ENCODE measurements around the gene MOV10L1. TPM values are rescaled to one million over a fixed set of nuclear protein-coding genes. Genes with fewer than 3 reads are reported as not detected.
A peak's percentile ranks its signal among the peaks of the same experiment; 100 is the strongest.

The MOV10L1 gene
- total RNA-seq, 3 donors from 2014 or later, result 0.29 to 1.0 (median 0.49) TPM

DNA sequence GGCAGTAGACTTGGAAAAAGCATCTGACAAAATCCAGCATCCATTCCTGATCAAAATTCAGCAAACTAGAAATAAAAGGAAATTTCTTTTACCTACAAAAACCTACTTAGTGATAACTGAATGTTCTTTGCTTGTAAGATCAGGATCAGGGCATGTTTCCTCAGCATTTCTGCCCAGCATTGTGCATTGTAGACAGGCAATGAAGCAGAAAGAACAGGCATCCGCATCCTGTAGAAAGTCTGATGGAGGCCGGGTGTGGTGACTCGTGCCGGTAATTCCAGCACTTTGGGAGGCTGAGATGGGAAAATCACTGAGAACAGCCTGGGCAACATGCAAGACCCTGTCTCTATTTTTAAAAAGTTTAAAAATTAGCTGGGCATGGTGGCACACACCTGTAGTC lies 48.2 kb downstream of the MOV10L1 start:
- intact Hi-C loops (cut with DNase I, micrococcal nuclease), result no loop called here
- no peaks in the 10 kb centered on the region for H3K9me3 ChIP-seq
- no peaks in the 10 kb centered on the region for H3K36me3 ChIP-seq (ENCODE audit: low read depth)
- no peaks in the 10 kb centered on the region for H3K4me1 ChIP-seq (ENCODE audit: low read depth)
- H3K4me3 ChIP-seq, result no peak overlapping the region
- ATAC-seq (no peak), DNase-seq (no peak)
- no peak for TF ChIP-seq CTCF (IDR thresholded peaks at IDR 0.05)

DNA sequence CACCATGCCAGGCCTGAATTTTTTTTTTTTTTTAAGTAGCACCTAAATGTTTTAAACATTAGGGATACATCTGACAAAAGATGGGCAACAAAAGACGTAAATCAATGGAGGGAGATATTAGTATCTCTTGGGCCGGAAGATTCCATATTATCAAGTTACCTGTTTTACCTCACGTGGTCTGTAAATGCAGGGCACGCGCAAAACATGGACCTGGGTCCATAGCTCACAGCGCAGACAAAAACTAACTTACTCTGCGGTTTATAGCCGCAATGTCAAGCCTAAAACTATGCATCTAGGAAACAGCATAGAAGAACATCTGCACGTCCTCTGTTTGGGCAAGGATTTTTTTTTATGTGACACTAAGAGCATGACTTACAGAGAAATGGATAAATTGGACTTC lies 49.2 kb downstream of the MOV10L1 start:
- no peak for DNase-seq
- no peak for TF ChIP-seq CTCF (IDR thresholded peaks at IDR 0.05)
- H3K4me1 ChIP-seq (ENCODE audit: low read depth), result no peaks in the 10 kb centered on the region
- no peaks in the 10 kb centered on the region for H3K9me3 ChIP-seq
- H3K36me3 ChIP-seq (ENCODE audit: low read depth), result no peaks in the 10 kb centered on the region
- intact Hi-C loops (cut with DNase I, micrococcal nuclease), result no loop called here
- no peak overlapping the region for H3K4me3 ChIP-seq
- ATAC-seq, result no peak

GRCh38 chr22:50139843-50140415 lies 50.1 kb downstream of the MOV10L1 start:
- no peak for DNase-seq

GRCh38 chr22:50140615-50141014 lies 50.8 kb downstream of the MOV10L1 start:
- DNase-seq (no peak), ATAC-seq (no peak)
- intact Hi-C loops (cut with DNase I, micrococcal nuclease), result no loop called here
- no peak overlapping the region for H3K4me3 ChIP-seq
- no peaks in the 10 kb centered on the region for H3K9me3 ChIP-seq
- TF ChIP-seq CTCF (IDR thresholded peaks at IDR 0.05), result no peak
- no peaks in the 10 kb centered on the region for H3K36me3 ChIP-seq (ENCODE audit: low read depth)
- H3K4me1 ChIP-seq (ENCODE audit: low read depth), result no peaks in the 10 kb centered on the region

More at GRCh38 chr22:50139843-50140415, 50.1 kb downstream of the MOV10L1 start:
- H3K36me3 ChIP-seq (ENCODE audit: low read depth), result no peaks in the 10 kb centered on the region
- H3K4me1 ChIP-seq (ENCODE audit: low read depth), result no peaks in the 10 kb centered on the region
- no peaks in the 10 kb centered on the region for H3K9me3 ChIP-seq
- H3K4me3 ChIP-seq, result no peak overlapping the region
- TF ChIP-seq CTCF (IDR thresholded peaks at IDR 0.05), result no peak
- intact Hi-C loops (cut with DNase I, micrococcal nuclease), result no loop called here
- ATAC-seq, result peak; percentile 56

- no peak overlapping the region for H3K4me3 ChIP-seq
- DNase-seq (no peak), ATAC-seq (no peak)
- no peaks in the 10 kb centered on the region for H3K4me1 ChIP-seq (ENCODE audit: low read depth)
- H3K36me3 ChIP-seq (ENCODE audit: low read depth), result no peaks in the 10 kb centered on the region
- TF ChIP-seq CTCF (IDR thresholded peaks at IDR 0.05), result no peak
- H3K9me3 ChIP-seq, result no peaks in the 10 kb centered on the region
- intact Hi-C loops (cut with DNase I, micrococcal nuclease), result no loop called here
Observed at GRCh38 chr22:50141462-50141861, 51.7 kb downstream of the MOV10L1 start.

DNA sequence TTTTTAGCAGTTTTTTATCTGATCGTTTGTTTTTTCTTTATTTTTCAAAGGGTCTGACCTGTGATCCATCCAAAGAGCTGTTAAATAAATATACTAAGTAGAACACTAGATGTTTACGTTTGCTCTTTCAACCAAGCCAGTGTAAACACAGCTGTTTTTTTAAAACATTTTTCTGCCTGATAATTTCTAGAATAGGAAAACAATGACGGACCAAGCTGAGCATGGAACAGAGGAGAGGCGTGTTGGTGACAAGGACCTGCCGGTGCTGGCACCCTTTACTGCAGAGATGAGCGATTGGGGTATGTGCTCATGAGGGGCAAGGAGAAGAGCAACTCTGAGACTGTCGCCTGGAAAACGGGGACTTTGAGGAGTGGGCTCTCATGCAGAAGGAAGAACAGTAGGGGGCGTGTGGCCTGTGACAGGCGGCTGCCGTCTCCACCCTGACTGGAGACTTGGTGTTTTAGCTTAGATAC lies 52.1 kb downstream of the MOV10L1 start:
- Histone ChIP-seq H3K4me3 (no peak overlapping the region), H3K4me1 (ENCODE audit: low read depth) (no peaks in the 10 kb centered on the region), H3K36me3 (ENCODE audit: low read depth) (no peaks in the 10 kb centered on the region), H3K9me3 (no peaks in the 10 kb centered on the region)
- ATAC-seq (no peak), DNase-seq (no peak)
- no peak for TF ChIP-seq CTCF (IDR thresholded peaks at IDR 0.05)
- intact Hi-C loops (cut with DNase I, micrococcal nuclease), result no loop called here
